H1 (cell line): Measurements from ENCODE around the gene TUT1. TPM values are rescaled to one million over a fixed set of nuclear protein-coding genes. Genes with fewer than 3 reads are reported as not detected.

Source experiments
- CTCF ChIA-PET: fragments of 300-600 bp; sonication (Branson Sonifier 250); formaldehyde crosslinking; loops from one replicate; lab custom pipeline; 2021; ENCODE audit not compliant: partially characterized antibody; lab: Charles Lee
- POLR2A ChIA-PET: fragments of 300-600 bp; sonication (Branson Sonifier 250); formaldehyde crosslinking; loops from one replicate; lab custom pipeline; 2021; ENCODE audit warnings: inconsistent platforms; ENCODE audit not compliant: partially characterized antibody; lab: Charles Lee
- DNase-seq, 2 experiments: peaks; one replicate each; pipeline versions ENCODE4 v3.0.0 to v3.0.0-alpha.2; 2010 to 2022; ENCODE audit warnings: low spot score in 2 of 2, low read depth in 1 of 2, mixed read lengths in 1 of 2
- FAIRE-seq: peaks from 2 replicates; lab custom pipeline; 2011; peaks lifted over from hg19 to GRCh38; lab: Jason Lieb, UNC
- H2AFZ ChIP-seq: 2 replicates; pipeline ENCODE4 v1.8.1; 2012; ENCODE audit warnings: low read length, inconsistent platforms
- H2AK5ac ChIP-seq: 2 replicates; pipeline ENCODE4 v1.6.1; 2013; ENCODE audit warnings: low read depth, low read length
- H2BK120ac ChIP-seq: replicated peaks from 2 replicates; pipeline ENCODE3; 2013; ENCODE audit warnings: low read depth, low read length, inconsistent platforms
- H2BK12ac ChIP-seq: 2 replicates; pipeline ENCODE4 v1.6.1; 2013; ENCODE audit warnings: low read depth, low read length
- H2BK15ac ChIP-seq: 2 replicates; pipeline ENCODE4 v1.6.1; 2013; ENCODE audit warnings: low read length
- H2BK20ac ChIP-seq: 2 replicates; pipeline ENCODE4 v1.6.1; 2013; ENCODE audit warnings: low read length
- H2BK5ac ChIP-seq: 2 replicates; pipeline ENCODE4 v1.6.1; 2013; ENCODE audit warnings: low read depth, low read length
- H3K14ac ChIP-seq: 2 replicates; pipeline ENCODE4 v1.6.1; 2013; ENCODE audit warnings: inconsistent platforms; ENCODE audit not compliant: insufficient read length
- H3K18ac ChIP-seq: 2 replicates; pipeline ENCODE4 v1.6.1; 2013; ENCODE audit warnings: low read length; ENCODE audit errors: extremely low read depth
- H3K23ac ChIP-seq: 2 replicates; pipeline ENCODE4 v1.6.1; 2013; ENCODE audit warnings: inconsistent platforms; ENCODE audit not compliant: insufficient read length
- H3K23me2 ChIP-seq: 2 replicates; pipeline ENCODE4 v1.6.1; 2013; ENCODE audit warnings: low read depth, low read length
- H3K27ac ChIP-seq: 2 replicates; pipeline ENCODE4 v1.6.1; 2011; ENCODE audit warnings: low read depth, low read length, inconsistent platforms
- H3K27me3 ChIP-seq, 4 experiments: replicated peaks in 1 of 4; 1 replicate in 1 of 4; 2 replicates in 3 of 4; pipeline versions ENCODE4 v1.6.1 to v1.8.1; 2011 to 2013; ENCODE audit warnings: low read length in 3 of 4, mild to moderate bottlenecking in 3 of 4, inconsistent platforms in 2 of 4, mixed read lengths in 2 of 4, moderate library complexity in 1 of 4; ENCODE audit not compliant: control insufficient read depth in 3 of 4, insufficient read depth in 3 of 4; ENCODE audit errors: extremely low read depth in 1 of 4
- H3K36me3 ChIP-seq, 4 experiments: 2 replicates each; pipeline versions ENCODE4 v1.6.1 to v1.8.1; 2011 to 2013; ENCODE audit warnings: mild to moderate bottlenecking in 4 of 4, low read length in 3 of 4, moderate library complexity in 2 of 4, control low read depth in 1 of 4, inconsistent platforms in 1 of 4; ENCODE audit not compliant: insufficient read depth in 4 of 4, control insufficient read depth in 2 of 4
- H3K4ac ChIP-seq: replicated peaks from 2 replicates; pipeline ENCODE3; 2013; ENCODE audit warnings: low read length, low read depth, mixed read lengths, inconsistent platforms; ENCODE audit not compliant: insufficient read length
- H3K4me1 ChIP-seq, 4 experiments: replicated peaks in 1 of 4; 1 replicate in 1 of 4; 2 replicates in 3 of 4; pipeline versions ENCODE4 v1.6.1 to v1.8.1; 2011 to 2013; ENCODE audit warnings: low read length in 3 of 4, inconsistent platforms in 2 of 4, mixed read lengths in 1 of 4; ENCODE audit not compliant: insufficient read depth in 4 of 4, control insufficient read depth in 3 of 4
- H3K4me2 ChIP-seq, 2 experiments: 2 replicates each; pipeline versions ENCODE4 v1.6.1 to v1.8.1; 2011 to 2013; ENCODE audit warnings: low read depth in 2 of 2, low read length in 2 of 2, control low read depth in 1 of 2, inconsistent platforms in 1 of 2, mild to moderate bottlenecking in 1 of 2; ENCODE audit not compliant: insufficient read depth in 1 of 2
- H3K4me3 ChIP-seq, 4 experiments: fragments of 200-600, 300-600 bp in 1 of 4; sonication (generic), shearing (Covaris generic), sonication (Bioruptor Twin) in 1 of 4; 2 replicates each; pipeline versions ENCODE4 v1.5.1 to v1.8.1; 2011 to 2016; ENCODE audit warnings: low read length in 4 of 4, low read depth in 3 of 4, control low read depth in 2 of 4, inconsistent platforms in 2 of 4, mild to moderate bottlenecking in 2 of 4, mixed read lengths in 1 of 4, moderate library complexity in 1 of 4; ENCODE audit not compliant: insufficient read depth in 2 of 4; ENCODE audit errors: extremely low read depth in 1 of 4
- H3K56ac ChIP-seq: replicated peaks from 2 replicates; pipeline ENCODE3; 2013; ENCODE audit warnings: low read depth, mild to moderate bottlenecking, mixed read lengths, low read length, inconsistent platforms; ENCODE audit not compliant: insufficient read length
- H3K79me1 ChIP-seq: 2 replicates; pipeline ENCODE4 v1.6.1; 2013; ENCODE audit warnings: low read depth, low read length, control low read depth
- H3K79me2 ChIP-seq, 2 experiments: 2 replicates each; pipeline versions ENCODE4 v1.6.1 to v1.8.1; 2012 to 2013; ENCODE audit warnings: low read length in 2 of 2, mild to moderate bottlenecking in 2 of 2, inconsistent platforms in 1 of 2; ENCODE audit not compliant: insufficient read depth in 2 of 2, control insufficient read depth in 1 of 2
- H3K9ac ChIP-seq, 4 experiments: replicated peaks in 1 of 4; 1 replicate in 1 of 4; 2 replicates in 3 of 4; pipeline versions ENCODE4 v1.6.1 to v1.8.1; 2011 to 2013; ENCODE audit warnings: low read depth in 3 of 4, low read length in 3 of 4, control low read depth in 2 of 4, mild to moderate bottlenecking in 2 of 4, moderate library complexity in 2 of 4, inconsistent platforms in 1 of 4; ENCODE audit errors: extremely low read depth in 1 of 4
- H3K9me3 ChIP-seq, 2 experiments: 2 replicates each; pipeline versions ENCODE4 v1.6.1 to v1.8.1; 2012 to 2013; ENCODE audit warnings: mild to moderate bottlenecking in 2 of 2, moderate library complexity in 2 of 2, control low read depth in 1 of 2, inconsistent platforms in 1 of 2, low read depth in 1 of 2, low read length in 1 of 2, mixed read lengths in 1 of 2; ENCODE audit not compliant: insufficient read depth in 2 of 2
- H4K20me1 ChIP-seq, 2 experiments: replicated peaks in 1 of 2; 2 replicates each; pipeline versions ENCODE3 to v1.8.1; 2011 to 2013; ENCODE audit warnings: inconsistent platforms in 2 of 2, low read length in 2 of 2, mild to moderate bottlenecking in 1 of 2; ENCODE audit not compliant: insufficient read depth in 2 of 2, control insufficient read depth in 1 of 2
- H4K5ac ChIP-seq: 2 replicates; pipeline ENCODE4 v1.6.1; 2013; ENCODE audit warnings: low read length, low read depth, mixed read lengths, inconsistent platforms; ENCODE audit not compliant: insufficient read length
- H4K8ac ChIP-seq: 2 replicates; pipeline ENCODE4 v1.8.0; 2013; ENCODE audit warnings: mild to moderate bottlenecking, moderate library complexity, low read length, inconsistent platforms; ENCODE audit not compliant: insufficient read depth; ENCODE audit errors: extremely low read depth
- H4K91ac ChIP-seq: replicated peaks from 2 replicates; pipeline ENCODE3; 2013; ENCODE audit warnings: low read length, mixed read lengths, inconsistent platforms; ENCODE audit not compliant: insufficient read length
- CREB1 ChIP-seq: IDR thresholded peaks from 2 replicates; pipeline ENCODE4 v1.6.1; 2012; ENCODE audit warnings: inconsistent platforms
- SP1 ChIP-seq: IDR thresholded peaks from 2 replicates; pipeline ENCODE4 v1.6.1; 2011; ENCODE audit warnings: low read depth, low read length
- WGBS, 2 experiments: shearing (Covaris generic) in 1 of 2; methylation state at CpG; one replicate each; pipeline versions ENCODE4 v1.1.6 to v1.1.7; 2013 to 2015; ENCODE audit warnings: low lambda C conversion rate in 2 of 2, mixed read lengths in 2 of 2, inconsistent platforms in 1 of 2, low coverage in 1 of 2, missing lambda C conversion rate in 1 of 2; ENCODE audit not compliant: insufficient replicate concordance in 2 of 2, insufficient coverage in 1 of 2, insufficient read length in 1 of 2; ENCODE audit errors: extremely low coverage in 1 of 2, missing lambda C conversion rate in 1 of 2; 5-methylcytosine and 5-hydroxymethylcytosine counted together
- polyA plus RNA-seq, 7 experiments: library from polyadenylated mRNA; depleted of rRNA in 3 of 7; stranded (reverse) in 5 of 7; unstranded in 2 of 7; fragments of >200 nt in 5 of 7; fragments of 200-250 nt in 2 of 7; gene quantifications; 1 replicate in 5 of 7; 2 replicates in 1 of 7; 4 replicates in 1 of 7; pipeline versions ENCODE4 v1.2.1 to v1.2.3, GENCODE V29; 2011 to 2013; ENCODE audit warnings: missing spikeins in 2 of 7, mixed read lengths in 2 of 7
- total RNA-seq: library from RNA; stranded (reverse); fragmentation: NEBNext Ultra II Directional; extraction: Animal tissue kit (Norgen Biotek cat#: 25700); gene quantifications from 2 replicates; pipeline ENCODE4 v1.2.1, GENCODE V29; 2021
- TF ChIP-seq, protein P1 (sequence below): IDR thresholded peaks from 2 replicates; pipeline ENCODE4 v1.6.1; 2011; ENCODE audit warnings: low read depth, mild to moderate bottlenecking, low read length; ENCODE audit not compliant: insufficient read depth

TUT1 gene
- total and polyA plus RNA-seq, 2 of the 8 experiments (the other 6 are each of a cell fraction or from before 2014, with no cell fraction given): 17.8 to 24.6 TPM

DNA sequence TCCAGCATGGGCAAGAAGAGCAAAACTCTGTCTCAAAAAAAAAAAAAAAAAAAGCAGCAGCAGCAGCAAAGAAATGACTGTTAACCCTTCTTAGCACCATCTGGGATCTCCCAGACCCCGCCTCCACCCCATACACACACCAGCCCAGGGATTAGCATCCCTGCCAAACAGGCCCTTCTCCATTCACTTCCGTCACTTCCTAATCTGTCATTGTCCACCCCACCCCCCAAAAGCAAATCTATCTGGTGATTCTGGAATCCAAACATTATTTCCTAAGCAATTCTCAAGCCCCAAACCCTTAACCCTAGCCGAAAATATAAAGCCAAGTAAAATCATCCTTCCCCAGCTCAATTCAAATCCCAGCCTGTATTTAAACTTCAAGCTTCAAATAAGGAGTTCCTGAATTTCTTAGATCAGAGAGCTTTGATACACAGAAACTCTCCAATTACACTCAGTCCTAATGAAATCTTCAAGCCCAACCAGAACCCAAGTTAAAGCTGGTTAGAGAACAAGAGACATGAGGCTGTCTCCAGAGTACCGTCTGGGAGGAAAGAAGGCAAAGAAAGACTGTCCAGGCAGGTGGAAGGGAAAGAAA lies 38.7 kb downstream of the TUT1 start:
- Histone ChIP-seq H3K56ac (no peak overlapping the region), H3K9me3 (no peaks in the 10 kb centered on the region), H2BK12ac (peak overlapping the region; percentile 93; the same call in 1 of the 2 replicates), H3K4me2 (peak overlapping the region; percentile 65 to 96), H4K91ac (no peak overlapping the region), H2BK20ac (peak overlapping the region; percentile 87; the same call in 1 of the 2 replicates), H3K79me2 (no peaks in the 10 kb centered on the region), H3K18ac (peak overlapping the region; percentile 84), H2AK5ac (peak overlapping the region; percentile 94), H4K20me1 (peaks cover 5 to 16% of the 10 kb centered on the region in 2 experiments), H2AFZ (no peak overlapping the region), H3K27ac (peak overlapping the region; percentile 91), H3K27me3 (peaks cover 3 to 19% (median 17%) of the 10 kb centered on the region in 4 experiments), H3K36me3 (peaks cover 0 to 7% (median 4%) of the 10 kb centered on the region in 4 experiments; a peak in 5 of 8 replicates), H2BK15ac (no peak overlapping the region), H3K23me2 (peaks cover 2% of the 10 kb centered on the region; the same call in 1 of the 2 replicates), H3K23ac (no peak overlapping the region), H3K9ac (peak overlapping the region in 3 of 4 experiments; percentile 26 to 72 (median 70); a peak in 4 of 7 replicates), H3K79me1 (0 out of 2 replicates have a peak, but pooled peaks cover 3% of the 10 kb centered on the region), H4K5ac (peak overlapping the region; percentile 8), H4K8ac (no peak overlapping the region), H2BK5ac (peak overlapping the region; percentile 77; the same call in 1 of the 2 replicates), H3K4me3 (peak overlapping the region; percentile 4 to 36 (median 26); a peak in 4 of 8 replicates), H3K4ac (peak overlapping the region; percentile 82), H3K4me1 (peaks cover 25 to 51% (median 34%) of the 10 kb centered on the region in 4 experiments), H2BK120ac (peak overlapping the region; percentile 17), H3K14ac (no peak overlapping the region)
- CTCF ChIA-PET: interaction anchor here (0.6 to 10.9 kb wide), 16 partner anchors 8 to 470 kb away, joined by 3 to 161 read pairs (median 4); no protein-coding TSS in a partner anchor
- WGBS, 2 experiments: 47% methylated on average over 4 of the region's 4 CpGs; no CpG with 5 or more reads in 1 of the 2 experiments
- TF ChIP-seq CREB1 (0 out of 2 replicates have a peak, but pooled peaks have one; percentile 17), SP1 (peak; percentile 75)
- TF ChIP-seq, protein P1, sequence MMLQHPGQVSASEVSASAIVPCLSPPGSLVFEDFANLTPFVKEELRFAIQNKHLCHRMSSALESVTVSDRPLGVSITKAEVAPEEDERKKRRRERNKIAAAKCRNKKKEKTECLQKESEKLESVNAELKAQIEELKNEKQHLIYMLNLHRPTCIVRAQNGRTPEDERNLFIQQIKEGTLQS: no peak
- DNase-seq (no peak), FAIRE-seq (no peak)
- POLR2A ChIA-PET: interaction anchor here (0.6 to 20.3 kb wide), 23 partner anchors 10 to 289 kb away, joined by 3 to 336 read pairs (median 4); partner anchors contain the start of genes B3GAT3, C11orf98, CSKMT and EEF1G
